GM12892 (cell line): Measurements from ENCODE around the gene RGS16.
"Not testable (repeated sequence)": the region's sequence is repeated elsewhere in the genome, so short reads cannot be mapped to it uniquely, and the experiment has no call there.

ENCODE experiments used
- DNase-seq: peaks from one replicate; pipeline ENCODE4 v3.0.0; 2011; ENCODE audit not compliant: insufficient read length
- FAIRE-seq: peaks from 2 replicates; lab custom pipeline; 2011; peaks lifted over from hg19 to GRCh38; lab: Jason Lieb, UNC
- POLR2A ChIP-seq: IDR thresholded peaks from 2 replicates; pipeline ENCODE4 v1.6.1; 2011; ENCODE audit warnings: low read depth, low read length, control low read depth
- POLR2AphosphoS5 ChIP-seq: IDR thresholded peaks from 2 replicates; pipeline ENCODE4 v1.6.1; 2011; ENCODE audit warnings: low read depth, low read length, control low read depth
- TAF1 ChIP-seq: IDR thresholded peaks from 2 replicates; pipeline ENCODE4 v1.6.1; 2011; ENCODE audit warnings: low read depth, mild to moderate bottlenecking, control low read depth, low read length, borderline replicate concordance

The RGS16 gene

DNA sequence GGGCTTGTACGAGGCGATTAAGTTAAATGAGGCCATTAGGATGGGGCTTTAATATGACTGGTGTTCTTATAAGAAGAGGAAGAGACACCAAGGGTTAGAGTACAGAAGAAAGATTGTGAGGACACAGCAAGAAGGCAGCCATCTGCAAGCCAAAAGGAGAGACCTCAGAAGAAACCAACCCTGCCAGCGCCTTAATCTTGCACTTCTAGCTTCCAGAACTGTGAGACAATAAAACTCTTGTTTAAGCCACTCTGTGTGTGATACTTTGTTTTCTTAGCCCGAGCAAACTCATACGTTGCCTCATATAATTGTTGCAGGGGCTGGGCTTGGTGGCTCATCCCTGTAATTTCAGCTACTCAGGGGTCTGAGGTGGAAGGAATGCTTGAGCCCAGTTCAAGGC, 33.6 kb upstream of the RGS16 start:
- no peak for FAIRE-seq
- no peak for TF ChIP-seq POLR2A
- TF ChIP-seq POLR2AphosphoS5, result no peak
- no peak for TF ChIP-seq TAF1
- no peak for DNase-seq

DNA sequence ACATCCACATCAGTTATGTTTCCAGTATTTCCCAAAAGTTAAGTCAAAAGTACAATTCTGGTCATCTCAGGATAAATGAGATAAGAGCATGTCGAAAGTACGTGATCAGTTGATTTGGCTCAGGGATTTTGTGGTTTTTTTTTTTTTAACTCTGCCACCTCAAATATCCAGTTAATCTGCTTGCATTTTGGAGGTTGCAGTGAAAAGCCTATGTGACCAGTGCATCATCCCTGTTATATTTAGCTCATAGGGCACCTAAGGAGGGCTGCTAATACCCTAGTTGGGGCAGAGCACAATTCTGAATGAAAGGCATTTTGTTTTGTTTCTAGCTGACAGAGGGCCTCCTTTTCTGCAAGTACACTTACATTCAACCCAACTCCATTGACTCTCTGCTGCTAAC, 31.7 kb upstream of the RGS16 start:
- DNase-seq (no peak), FAIRE-seq (no peak)
- TF ChIP-seq POLR2A, result no peak
- TF ChIP-seq POLR2AphosphoS5, result no peak
- TF ChIP-seq TAF1, result no peak

DNA sequence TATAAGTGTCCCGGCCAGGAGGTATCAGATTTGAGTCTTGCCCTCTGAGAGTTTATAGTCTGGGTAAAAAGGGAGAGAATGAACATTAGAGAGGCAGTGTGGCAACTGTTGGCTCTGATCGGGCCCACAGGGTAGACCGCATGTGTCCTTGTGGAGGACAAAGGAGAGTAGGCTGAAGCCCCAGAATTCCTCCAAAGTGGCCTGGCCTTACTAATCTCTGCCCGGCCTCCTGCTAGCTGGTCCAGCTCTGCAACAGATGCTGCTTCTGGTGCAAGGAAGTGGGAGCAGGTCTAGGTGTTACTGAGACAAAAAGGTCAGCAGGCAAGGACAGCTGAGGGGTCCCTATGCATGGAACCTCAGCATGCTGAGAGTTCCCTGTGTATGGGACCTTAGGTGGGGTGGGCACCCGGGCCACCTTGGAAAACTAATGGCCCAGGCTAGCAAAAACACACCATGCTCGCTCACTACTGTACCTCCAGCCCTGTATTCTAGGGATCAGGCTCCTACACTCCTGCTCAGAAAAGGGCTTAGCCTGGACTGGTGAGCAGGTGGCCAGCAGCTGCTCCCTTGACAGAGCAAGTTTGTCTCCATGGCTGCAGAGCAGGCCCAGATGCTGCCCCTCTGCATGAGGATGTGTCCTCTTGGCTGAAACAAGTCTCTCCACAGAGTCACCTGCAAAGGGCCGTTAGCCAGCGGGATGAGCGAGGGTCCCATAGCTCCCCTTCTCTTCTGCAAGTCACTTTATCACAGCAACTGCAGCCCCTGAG, 30.3 kb upstream of the RGS16 start:
- no peak for FAIRE-seq
- no peak for DNase-seq
- TF ChIP-seq POLR2AphosphoS5, result no peak
- TF ChIP-seq TAF1, result no peak
- no peak for TF ChIP-seq POLR2A

DNA sequence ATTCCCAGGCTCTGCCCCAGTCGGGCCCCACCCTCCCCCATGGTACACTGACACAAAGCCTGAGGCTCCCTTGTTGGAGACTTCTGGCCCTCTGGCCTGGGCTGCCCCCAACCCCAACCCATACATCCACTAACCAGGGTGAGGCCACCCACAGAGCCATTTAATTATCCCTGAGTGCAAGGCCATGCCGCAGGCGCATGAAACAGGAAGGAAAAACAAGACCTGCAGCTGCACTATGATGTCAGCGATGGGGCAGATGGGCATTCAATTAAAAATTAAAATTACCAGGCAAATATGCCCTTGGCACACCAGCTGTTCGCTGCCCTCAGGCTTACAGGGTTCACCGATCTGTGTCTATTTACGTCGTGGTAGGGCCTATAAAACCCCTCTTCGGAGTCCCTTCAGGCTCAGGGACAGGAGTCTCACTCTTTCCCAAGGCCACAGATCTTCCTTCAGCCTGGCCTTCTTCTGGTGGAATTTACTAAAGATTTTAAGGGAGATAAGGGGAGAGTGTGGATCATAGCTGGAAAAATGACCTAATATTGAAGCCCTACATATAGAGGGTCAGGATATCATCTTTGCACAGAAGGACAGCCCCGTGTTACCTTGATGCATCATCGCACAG, 29.6 kb upstream of the RGS16 start:
- FAIRE-seq, result no peak
- no peak for DNase-seq
- TF ChIP-seq POLR2A, result no peak
- no peak for TF ChIP-seq TAF1
- no peak for TF ChIP-seq POLR2AphosphoS5

DNA sequence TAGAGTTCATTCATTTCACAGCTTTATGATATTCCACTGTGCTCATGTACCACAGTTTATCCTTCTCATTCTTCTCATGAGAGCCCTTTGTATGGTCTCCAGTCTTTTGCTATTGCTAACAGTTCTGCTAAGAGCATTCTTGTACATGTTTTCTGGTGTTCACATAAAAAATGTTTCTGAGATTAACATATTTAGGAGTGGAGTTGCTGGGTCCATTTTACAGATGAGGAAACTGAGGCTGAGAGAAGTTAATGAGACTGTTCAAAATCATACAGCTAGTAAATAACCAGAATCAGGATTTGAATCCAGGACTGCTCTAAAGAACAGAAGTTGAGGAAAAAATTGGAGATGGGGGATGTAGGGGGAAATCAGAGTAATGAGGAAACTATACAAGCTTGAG, 28.8 kb upstream of the RGS16 start:
- FAIRE-seq (peak; percentile 33), DNase-seq (no peak)
- TF ChIP-seq POLR2AphosphoS5 (no peak), TAF1 (no peak), POLR2A (no peak)

DNA sequence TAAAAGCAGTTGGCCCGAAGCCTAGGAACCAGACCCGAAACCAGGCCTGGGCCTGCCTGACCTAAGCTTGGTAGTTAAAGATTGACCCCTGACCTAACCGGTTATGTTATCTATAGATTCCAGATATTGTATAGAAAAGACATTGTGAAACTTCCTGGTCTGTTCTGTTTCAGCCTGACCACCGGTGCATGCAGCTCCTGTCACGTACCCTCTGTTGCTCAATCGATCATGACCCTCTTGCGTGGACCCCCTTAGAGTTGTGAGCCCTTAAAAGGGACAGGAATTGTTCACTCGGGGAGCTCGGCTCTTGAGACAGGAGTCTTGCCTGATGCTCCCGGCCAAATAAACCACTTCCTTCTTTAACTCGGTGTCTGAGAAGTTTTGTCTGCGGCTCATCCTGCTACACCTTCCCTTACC, 28.3 kb upstream of the RGS16 start:
- FAIRE-seq, result peak; percentile 17
- not testable (repeated sequence) for DNase-seq

DNA sequence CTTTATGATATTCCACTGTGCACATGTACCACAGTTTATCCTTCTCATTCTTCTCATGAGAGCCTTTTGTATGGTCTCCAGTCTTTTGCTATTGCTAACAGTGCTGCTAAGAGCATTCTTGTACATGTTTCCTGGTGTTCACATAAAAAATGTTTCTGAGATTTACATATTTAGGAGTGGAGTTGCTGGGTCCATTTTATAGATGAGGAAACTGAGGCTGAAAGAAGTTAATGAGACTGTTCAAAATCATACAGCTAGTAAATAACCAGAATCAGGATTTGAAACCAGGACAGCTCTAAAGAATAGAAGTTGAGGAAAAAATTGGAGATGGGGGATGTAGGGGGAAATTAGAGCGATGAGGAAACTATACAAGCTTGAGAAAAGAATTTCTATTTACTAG, 27.8 kb upstream of the RGS16 start:
- FAIRE-seq (no peak), DNase-seq (no peak)
- TF ChIP-seq TAF1 (no peak), POLR2AphosphoS5 (no peak), POLR2A (no peak)

DNA sequence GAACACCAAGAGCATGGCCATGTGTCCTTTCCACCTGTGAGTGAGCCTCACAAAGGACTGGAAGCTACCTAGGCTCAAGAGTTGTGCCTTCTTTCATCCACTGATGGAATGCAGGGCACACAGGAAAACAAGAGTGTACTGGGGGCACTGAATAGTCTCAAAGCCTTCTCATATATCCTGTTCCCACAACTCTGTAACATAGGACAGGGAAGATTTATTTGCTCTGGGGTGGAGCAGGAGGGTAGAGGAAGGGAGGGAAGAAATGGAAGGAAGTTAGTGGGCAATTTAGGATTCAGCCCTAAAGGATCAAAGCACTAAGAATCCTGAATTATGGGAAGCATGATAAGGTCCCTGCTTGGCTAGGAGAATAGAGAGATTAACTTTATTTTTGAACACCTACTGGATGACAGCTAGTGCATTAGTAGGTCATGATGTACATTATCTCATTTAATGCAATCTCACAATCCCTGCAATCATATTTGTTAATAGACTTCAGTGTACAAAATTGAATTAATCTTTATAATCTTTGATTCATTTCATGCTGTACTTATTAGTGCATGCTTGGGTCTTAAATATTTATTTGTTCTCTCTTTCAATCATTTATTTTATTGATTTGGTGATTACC, 27.0 kb upstream of the RGS16 start:
- peak; percentile 42 for FAIRE-seq
- no peak for TF ChIP-seq TAF1
- TF ChIP-seq POLR2AphosphoS5, result no peak
- no peak for TF ChIP-seq POLR2A
- no peak for DNase-seq

DNA sequence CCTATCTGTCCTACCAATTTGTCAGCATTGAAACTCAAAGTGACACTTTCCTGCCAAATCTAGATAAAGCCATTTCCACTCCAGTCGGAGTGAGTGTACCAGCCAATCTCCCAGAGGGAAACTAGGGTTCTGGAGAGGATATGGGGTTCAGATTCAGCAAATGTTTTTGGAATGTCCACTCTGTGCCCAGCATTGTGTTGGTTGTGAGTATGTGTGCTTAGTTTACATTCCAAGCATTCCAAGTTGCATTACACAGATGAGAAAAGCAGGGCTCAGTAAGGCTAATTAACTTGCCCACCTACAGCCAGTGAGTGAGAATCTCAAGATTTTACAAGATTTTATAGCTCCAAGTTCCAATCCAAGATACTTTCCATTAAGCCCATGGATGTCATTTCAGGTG, 26.4 kb upstream of the RGS16 start:
- TF ChIP-seq TAF1 (no peak), POLR2AphosphoS5 (no peak), POLR2A (no peak)
- FAIRE-seq (peak; percentile 57), DNase-seq (no peak)

DNA sequence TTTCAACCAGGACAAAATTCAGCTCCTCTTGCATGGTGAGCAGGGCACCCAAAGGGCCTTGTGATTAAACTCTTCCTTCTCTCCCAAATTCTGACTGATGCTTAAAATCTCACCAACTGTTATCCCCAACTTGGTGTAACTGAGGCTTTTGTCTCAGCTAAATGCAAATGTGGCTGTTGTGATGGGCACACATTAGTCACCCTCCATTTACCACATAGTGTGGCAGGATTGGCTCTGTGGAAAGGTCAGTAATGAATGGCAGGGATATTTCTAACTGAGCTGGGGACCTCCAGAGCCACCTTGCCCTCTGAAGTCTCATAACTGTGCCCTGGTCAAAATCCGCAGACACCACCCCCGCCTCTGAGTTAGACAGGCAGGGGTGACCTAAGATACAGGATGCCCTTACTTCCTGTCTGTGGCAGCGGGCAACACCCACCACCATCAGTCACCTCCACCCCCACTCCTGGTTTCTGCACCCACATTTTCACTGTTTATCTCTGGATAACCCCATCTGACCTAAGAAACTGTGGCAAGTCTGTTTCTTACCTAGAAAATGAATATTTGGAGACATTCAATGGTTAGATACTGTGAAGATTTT, 25.4 kb upstream of the RGS16 start:
- DNase-seq (no peak), FAIRE-seq (peak; percentile 40)
- TF ChIP-seq POLR2A (no peak), POLR2AphosphoS5 (no peak), TAF1 (no peak)

DNA sequence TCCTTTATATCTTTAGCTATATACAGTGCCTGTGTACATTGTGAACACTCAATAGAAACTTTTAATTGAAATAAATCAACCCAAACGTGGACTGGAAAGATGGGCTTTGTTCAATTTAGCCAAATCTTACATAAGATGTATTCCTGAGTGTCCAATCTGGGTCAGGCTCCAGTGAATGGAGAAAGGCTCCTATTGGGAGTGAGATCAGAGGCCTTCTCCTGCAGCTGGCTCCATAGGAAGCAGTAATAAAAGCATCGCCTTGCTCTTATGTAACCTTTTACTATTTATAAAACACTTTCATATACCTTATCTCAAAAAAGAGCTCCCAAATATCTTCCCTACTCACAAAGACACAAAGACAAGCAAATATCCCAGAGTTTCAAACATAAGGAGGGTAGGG, 24.9 kb upstream of the RGS16 start:
- FAIRE-seq, result no peak
- TF ChIP-seq TAF1 (no peak), POLR2A (no peak), POLR2AphosphoS5 (no peak)

More for the DNA sequence above, 24.9 kb upstream of the RGS16 start:
- no peak for DNase-seq
